Caco-2 (cell line): ENCODE results near the gene ATP6V0D1. TPM values are rescaled to one million over a fixed set of nuclear protein-coding genes. Genes with fewer than 3 reads are reported as not detected.
A peak's percentile ranks its signal among the peaks of the same experiment; 100 is the strongest.

Experiments used
- BruUV-seq: library from RNA; stranded (reverse); fragments of 400-500 nt; replicated peaks from 2 replicates; lab custom pipeline; 2021; lab: Mats Ljungman, UMichigan
- CTCF ChIA-PET: fragments of 300-600 bp; sonication (Branson Sonifier 250); formaldehyde crosslinking; loops from one replicate; lab custom pipeline; 2022; ENCODE audit warnings: antibody characterized with exemption; lab: Charles Lee
- POLR2A ChIA-PET: fragments of 300-600 bp; sonication (Branson Sonifier 250); formaldehyde crosslinking; loops from one replicate; lab custom pipeline; 2022; ENCODE audit warnings: antibody characterized with exemption; lab: Charles Lee
- DNase-seq, 2 experiments: peaks; one replicate each; pipeline versions ENCODE4 v3.0.0 to v3.0.0-alpha.2; 2020 to 2022
- H3K27me3 ChIP-seq: replicated peaks from 2 replicates; pipeline ENCODE4 v1.6.0; 2011; ENCODE audit warnings: low read length; ENCODE audit not compliant: control insufficient read depth, insufficient read depth
- H3K36me3 ChIP-seq: 2 replicates; pipeline ENCODE4 v1.5.1; 2011; ENCODE audit warnings: low read length; ENCODE audit not compliant: control insufficient read depth, insufficient read depth
- H3K4me1 ChIP-seq: fragments of 250-450 bp; sonication (Bioruptor Pico); 2 replicates; pipeline ENCODE4 v1.5.1; 2020; ENCODE audit warnings: mild to moderate bottlenecking
- H3K4me3 ChIP-seq: 2 replicates; pipeline ENCODE4 v1.5.1; 2011; ENCODE audit warnings: low read depth, mild to moderate bottlenecking, control low read depth, low read length
- H3K9me3 ChIP-seq: fragments of 250-450 bp; sonication (Bioruptor Pico); 2 replicates; pipeline ENCODE4 v1.5.1; 2020; ENCODE audit warnings: mild to moderate bottlenecking, moderate library complexity
- H3K27ac Mint-ChIP-seq: one replicate; pipeline ENCODE4 v1.8.0; 2022; ENCODE audit warnings: mixed read lengths; ENCODE audit not compliant: unreplicated experiment
- H3K27me3 Mint-ChIP-seq: one replicate; pipeline ENCODE4 v1.8.0; 2022; ENCODE audit warnings: mixed read lengths; ENCODE audit not compliant: insufficient read depth, unreplicated experiment
- H3K36me3 Mint-ChIP-seq: one replicate; pipeline ENCODE4 v1.8.0; 2022; ENCODE audit warnings: mild to moderate bottlenecking, mixed read lengths; ENCODE audit not compliant: insufficient read depth, unreplicated experiment
- H3K4me1 Mint-ChIP-seq: one replicate; pipeline ENCODE4 v1.8.0; 2022; ENCODE audit warnings: low read depth, mixed read lengths; ENCODE audit not compliant: unreplicated experiment
- H3K4me3 Mint-ChIP-seq: one replicate; pipeline ENCODE4 v1.8.0; 2022; ENCODE audit warnings: mild to moderate bottlenecking, moderate library complexity, mixed read lengths; ENCODE audit not compliant: unreplicated experiment
- H3K9me3 Mint-ChIP-seq: one replicate; pipeline ENCODE4 v1.8.0; 2022; ENCODE audit warnings: mixed read lengths; ENCODE audit not compliant: unreplicated experiment
- intact Hi-C: fragments of 100-400 bp; cut with micrococcal nuclease; formaldehyde crosslinking; loops from one replicate; pipeline ENCODE4 v1.10.0; 2022; ENCODE audit not compliant: unreplicated experiment
- total RNA-seq: library from RNA; stranded (reverse); gene quantifications from 2 replicates; pipeline ENCODE4 v1.2.3, GENCODE V29; 2022
- TF ChIP-seq, protein P1 (sequence below), 2 experiments: fragments of 200-600 bp in 1 of 2; IDR thresholded peaks; 1 replicate in 1 of 2; 2 replicates in 1 of 2; pipeline versions ENCODE4 v1.5.1 to v1.8.0; 2011 to 2022; ENCODE audit warnings: antibody characterized with exemption in 1 of 2, control low read depth in 1 of 2, inconsistent platforms in 1 of 2, low read depth in 1 of 2, low read length in 1 of 2, mild to moderate bottlenecking in 1 of 2, moderate library complexity in 1 of 2; ENCODE audit not compliant: insufficient read depth in 1 of 2, severe bottlenecking in 1 of 2, unreplicated experiment in 1 of 2

The ATP6V0D1 gene
- total RNA-seq, 1 experiment from 2014 or later, result 110 TPM

DNA sequence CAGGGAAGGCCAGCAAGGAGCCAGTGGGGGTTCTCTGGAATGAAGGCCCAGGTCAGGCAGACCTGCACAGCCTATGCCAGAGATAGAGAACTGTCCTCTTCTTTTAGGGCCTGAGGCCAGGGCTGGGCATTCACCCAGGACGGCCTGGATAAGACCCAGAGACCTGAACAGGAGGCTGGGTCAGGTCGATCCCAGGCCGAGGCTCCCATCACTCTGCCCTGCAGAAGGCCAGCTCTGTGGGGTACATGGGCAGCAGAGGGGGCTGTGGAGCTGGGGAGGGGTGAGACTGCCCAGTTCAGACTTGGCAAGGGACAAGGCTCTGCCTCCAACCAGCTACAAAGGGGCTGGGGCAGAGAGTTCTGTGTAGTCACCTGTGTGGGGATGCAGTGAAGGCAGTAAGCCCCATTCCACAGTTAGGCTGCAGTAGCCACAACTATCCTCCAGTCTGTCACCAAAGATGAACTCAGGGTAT is 35.5 kb downstream of the ATP6V0D1 start:
- Mint-ChIP-seq H3K27me3 (no peaks in the 10 kb centered on the region), H3K27ac (no peak overlapping the region), H3K36me3 (no peaks in the 10 kb centered on the region), H3K9me3 (no peaks in the 10 kb centered on the region), H3K4me1 (no peaks in the 10 kb centered on the region), H3K4me3 (no peak overlapping the region)
- Histone ChIP-seq H3K4me1 (no peaks in the 10 kb centered on the region), H3K36me3 (peaks cover 2% of the 10 kb centered on the region), H3K9me3 (no peaks in the 10 kb centered on the region), H3K27me3 (no peaks in the 10 kb centered on the region), H3K4me3 (no peak overlapping the region)
- no TSS peak for BruUV-seq
- ChIA-PET POLR2A (no interaction called here), CTCF (interaction anchor here (0.5 to 3.7 kb wide), 4 partner anchors 17 to 199 kb away, joined by 3 to 19 read pairs (median 4); no protein-coding TSS in a partner anchor)
- TF ChIP-seq, protein P1, sequence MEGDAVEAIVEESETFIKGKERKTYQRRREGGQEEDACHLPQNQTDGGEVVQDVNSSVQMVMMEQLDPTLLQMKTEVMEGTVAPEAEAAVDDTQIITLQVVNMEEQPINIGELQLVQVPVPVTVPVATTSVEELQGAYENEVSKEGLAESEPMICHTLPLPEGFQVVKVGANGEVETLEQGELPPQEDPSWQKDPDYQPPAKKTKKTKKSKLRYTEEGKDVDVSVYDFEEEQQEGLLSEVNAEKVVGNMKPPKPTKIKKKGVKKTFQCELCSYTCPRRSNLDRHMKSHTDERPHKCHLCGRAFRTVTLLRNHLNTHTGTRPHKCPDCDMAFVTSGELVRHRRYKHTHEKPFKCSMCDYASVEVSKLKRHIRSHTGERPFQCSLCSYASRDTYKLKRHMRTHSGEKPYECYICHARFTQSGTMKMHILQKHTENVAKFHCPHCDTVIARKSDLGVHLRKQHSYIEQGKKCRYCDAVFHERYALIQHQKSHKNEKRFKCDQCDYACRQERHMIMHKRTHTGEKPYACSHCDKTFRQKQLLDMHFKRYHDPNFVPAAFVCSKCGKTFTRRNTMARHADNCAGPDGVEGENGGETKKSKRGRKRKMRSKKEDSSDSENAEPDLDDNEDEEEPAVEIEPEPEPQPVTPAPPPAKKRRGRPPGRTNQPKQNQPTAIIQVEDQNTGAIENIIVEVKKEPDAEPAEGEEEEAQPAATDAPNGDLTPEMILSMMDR (IDR thresholded peaks at IDR 0.05; ENCODE audit: insufficient read depth in 1 of 2, low read depth in 1 of 2, low read length in 1 of 2, severe bottlenecking in 1 of 2, unreplicated experiment in 1 of 2), result peak in 1 of 2 experiments; percentile 16
- DNase-seq, result no peak
- intact Hi-C loops, result loop anchor here (5.0 kb wide), 1 partner anchor 168 kb away; the partner anchor contains the start of gene PLEKHG4

DNA sequence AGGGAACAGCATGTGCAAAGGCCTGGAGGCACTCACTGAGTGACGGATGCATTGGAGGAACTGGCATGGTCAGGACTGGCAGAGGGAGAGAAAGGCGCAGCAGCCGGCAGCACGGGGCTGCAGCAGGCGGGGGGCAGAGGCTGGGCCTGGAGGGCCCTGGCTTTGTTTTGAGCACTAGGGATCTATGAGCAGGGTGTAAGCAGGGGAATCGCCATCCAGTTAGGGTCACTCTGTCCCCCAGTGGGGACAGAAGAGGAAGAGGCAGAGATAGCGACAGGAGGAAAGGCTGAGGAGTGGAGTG is 35.9 kb downstream of the ATP6V0D1 start:
- TF ChIP-seq, protein P1 (IDR thresholded peaks at IDR 0.05; ENCODE audit: insufficient read depth in 1 of 2, low read depth in 1 of 2, low read length in 1 of 2, severe bottlenecking in 1 of 2, unreplicated experiment in 1 of 2), result no peak
- Mint-ChIP-seq H3K4me3 (no peak overlapping the region), H3K4me1 (no peaks in the 10 kb centered on the region), H3K9me3 (no peaks in the 10 kb centered on the region), H3K36me3 (no peaks in the 10 kb centered on the region), H3K27ac (no peak overlapping the region), H3K27me3 (no peaks in the 10 kb centered on the region)
- intact Hi-C loops, result loop anchor here (5.0 kb wide), 1 partner anchor 168 kb away; the partner anchor contains the start of gene PLEKHG4
- Histone ChIP-seq H3K9me3 (no peaks in the 10 kb centered on the region), H3K27me3 (no peaks in the 10 kb centered on the region), H3K4me1 (no peaks in the 10 kb centered on the region), H3K4me3 (no peak overlapping the region), H3K36me3 (peaks cover 2% of the 10 kb centered on the region)
- no peak for DNase-seq
- ChIA-PET POLR2A (no interaction called here), CTCF (interaction anchor here (0.5 to 3.7 kb wide), 4 partner anchors 17 to 198 kb away, joined by 3 to 19 read pairs (median 4); no protein-coding TSS in a partner anchor)
- BruUV-seq, result no TSS peak

DNA sequence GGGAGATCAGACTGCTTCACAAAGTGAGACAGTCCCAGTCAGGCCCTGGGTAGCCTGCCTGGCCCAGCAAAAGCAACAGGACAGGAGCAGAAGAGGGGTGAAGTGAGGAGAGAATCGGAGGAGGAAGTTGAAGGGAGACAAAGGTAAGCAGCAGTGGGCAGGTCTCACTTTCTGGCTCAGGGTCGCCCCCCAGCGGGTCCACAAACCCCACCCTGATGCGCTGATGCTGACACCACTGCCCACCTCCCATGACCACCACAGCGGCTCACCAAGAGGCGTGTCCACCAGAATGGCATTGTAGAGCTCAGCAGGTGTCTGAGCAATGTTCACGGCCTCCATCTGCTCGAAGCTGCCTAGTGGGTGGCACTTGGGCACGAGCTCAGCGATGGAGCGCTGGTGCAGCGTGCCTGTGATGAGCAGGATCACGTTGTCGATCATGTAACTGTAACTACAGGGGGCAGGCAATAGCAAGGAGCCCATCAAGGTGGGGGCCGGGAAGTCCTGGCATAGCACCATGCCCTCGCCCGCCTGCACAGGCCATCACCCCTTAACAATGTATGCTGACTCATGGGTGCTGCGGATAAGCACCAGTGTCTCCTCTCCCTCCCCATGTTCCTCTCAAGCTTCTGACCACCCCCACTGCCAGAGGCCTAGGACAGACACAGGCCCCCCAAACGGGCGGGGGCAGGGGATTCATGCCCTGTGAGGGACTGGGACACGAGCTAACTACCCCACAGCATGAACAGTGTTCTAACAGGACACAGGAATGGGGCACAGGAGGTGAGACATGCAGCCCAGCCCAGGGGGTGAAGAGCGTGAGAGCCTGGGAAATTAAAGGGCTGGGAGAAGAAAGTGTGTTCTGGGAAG is 36.5 kb downstream of the ATP6V0D1 start:
- CTCF ChIA-PET, result interaction anchor here (3.7 kb wide), 1 partner anchor 16 kb away, joined by 19 read pairs; no protein-coding TSS in a partner anchor
- Histone ChIP-seq H3K27me3 (no peaks in the 10 kb centered on the region), H3K4me1 (no peaks in the 10 kb centered on the region), H3K4me3 (no peak overlapping the region), H3K9me3 (no peaks in the 10 kb centered on the region), H3K36me3 (peaks cover 2% of the 10 kb centered on the region)
- DNase-seq, result peak in 1 of 2 experiments; percentile 34
- no peaks in the 10 kb centered on the region for H3K27me3 Mint-ChIP-seq
- H3K4me3 Mint-ChIP-seq, result no peak overlapping the region
- TF ChIP-seq, protein P1 (IDR thresholded peaks at IDR 0.05; ENCODE audit: insufficient read depth in 1 of 2, low read depth in 1 of 2, low read length in 1 of 2, severe bottlenecking in 1 of 2, unreplicated experiment in 1 of 2), result peak in 1 of 2 experiments; percentile 8
- no TSS peak for BruUV-seq
- no peaks in the 10 kb centered on the region for H3K9me3 Mint-ChIP-seq
- POLR2A ChIA-PET, result interaction anchor here (0.9 kb wide), 1 partner anchor 13 kb away, joined by 3 read pairs; no protein-coding TSS in a partner anchor
- peaks cover 2% of the 10 kb centered on the region for H3K36me3 Mint-ChIP-seq
- intact Hi-C loops, result loop anchor here (5.0 kb wide), 1 partner anchor 167 kb away; the partner anchor contains the start of gene PLEKHG4
- H3K4me1 Mint-ChIP-seq, result no peaks in the 10 kb centered on the region
- no peak overlapping the region for H3K27ac Mint-ChIP-seq
